Neural cell (in vitro differentiated cells): ENCODE measurements around the gene OR2M2. TPM values are rescaled to one million over a fixed set of nuclear protein-coding genes. Genes with fewer than 3 reads are reported as not detected.

Experiments
- H2AFZ ChIP-seq: fragments of 200-600, 300-800 bp; sonication (generic), shearing (Covaris generic); 2 replicates; pipeline ENCODE4 v1.6.0; 2014; ENCODE audit warnings: low read depth, mild to moderate bottlenecking, antibody characterized with exemption, low read length, moderate library complexity
- H3F3A ChIP-seq: fragments of 200-600 bp; shearing (Covaris generic); 2 replicates; pipeline ENCODE4 v1.6.1; 2016; ENCODE audit warnings: mild to moderate bottlenecking, moderate library complexity, mixed read lengths, antibody characterized with exemption, low read length; ENCODE audit not compliant: insufficient read depth, poor library complexity, severe bottlenecking
- H3K27ac ChIP-seq: fragments of 200-600, 300-800 bp; sonication (generic), shearing (Covaris generic); 2 replicates; pipeline ENCODE4 v1.5.1; 2014; ENCODE audit warnings: mild to moderate bottlenecking, low read length, moderate library complexity
- H3K27me3 ChIP-seq: fragments of 300-800, 200-600 bp; sonication (generic), shearing (Covaris generic); 2 replicates; pipeline ENCODE4 v1.6.0; 2014; ENCODE audit warnings: mild to moderate bottlenecking, low read depth, low read length, moderate library complexity; ENCODE audit not compliant: insufficient read depth
- H3K36me3 ChIP-seq: fragments of 300-800, 200-600 bp; sonication (generic), shearing (Covaris generic); 2 replicates; pipeline ENCODE4 v1.5.1; 2014; ENCODE audit warnings: mild to moderate bottlenecking, antibody characterized with exemption, low read length, moderate library complexity; ENCODE audit not compliant: insufficient read depth
- H3K4me2 ChIP-seq: fragments of 300-800, 200-600 bp; sonication (generic), shearing (Covaris generic); 2 replicates; pipeline ENCODE4 v1.6.0; 2014; ENCODE audit warnings: mild to moderate bottlenecking, low read length
- H3K4me3 ChIP-seq: fragments of 300-800, 200-600 bp; sonication (generic), shearing (Covaris generic); 2 replicates; pipeline ENCODE4 v1.5.1; 2014; ENCODE audit warnings: mild to moderate bottlenecking, low read length, moderate library complexity
- H3K79me2 ChIP-seq: fragments of 200-600 bp; shearing (Covaris generic); replicated peaks from 2 replicates; pipeline ENCODE4 v1.6.0; 2014; ENCODE audit warnings: mild to moderate bottlenecking, low read length, moderate library complexity; ENCODE audit not compliant: insufficient read depth
- H3K9ac ChIP-seq: fragments of 300-800, 200-600 bp; sonication (generic), shearing (Covaris generic); 2 replicates; pipeline ENCODE4 v1.6.1; 2016; ENCODE audit warnings: mild to moderate bottlenecking, low read length, mixed read lengths
- H3K9me2 ChIP-seq: fragments of 200-600 bp; shearing (Covaris generic); 2 replicates; pipeline ENCODE4 v1.6.1; 2016; ENCODE audit warnings: mild to moderate bottlenecking, low read length, mixed read lengths; ENCODE audit not compliant: insufficient read depth
- H3K9me3 ChIP-seq: fragments of 200-600, 300-800 bp; sonication (generic), shearing (Covaris generic); 2 replicates; pipeline ENCODE4 v1.6.1; 2016; ENCODE audit warnings: mild to moderate bottlenecking, mixed run types, low read length, moderate library complexity, mixed read lengths
- H4K20me1 ChIP-seq: fragments of 200-600 bp; shearing (Covaris generic); 2 replicates; pipeline ENCODE4 v1.6.1; 2016; ENCODE audit warnings: mild to moderate bottlenecking, mixed run types; ENCODE audit not compliant: insufficient read depth
- EP300 ChIP-seq: fragments of 450-650 bp; conservative IDR thresholded peaks from 2 replicates; pipeline ENCODE4 v1.6.1; 2014; ENCODE audit warnings: antibody characterized with exemption, mild to moderate bottlenecking, moderate library complexity; ENCODE audit not compliant: poor library complexity, severe bottlenecking
- EZH2 ChIP-seq: fragments of 200-600, 300-800 bp; shearing (Covaris generic), sonication (generic); IDR thresholded peaks from 2 replicates; pipeline ENCODE4 v1.6.1; 2014; ENCODE audit warnings: antibody characterized with exemption, low read length, borderline replicate concordance, mild to moderate bottlenecking; ENCODE audit not compliant: insufficient read depth, poor library complexity, severe bottlenecking
- MXI1 ChIP-seq: fragments of 450-650 bp; conservative IDR thresholded peaks from 2 replicates; pipeline ENCODE4 v1.6.1; 2014; ENCODE audit warnings: antibody characterized with exemption, mild to moderate bottlenecking; ENCODE audit not compliant: poor library complexity, severe bottlenecking
- POLR2AphosphoS5 ChIP-seq: IDR thresholded peaks from 2 replicates; pipeline ENCODE4 v1.6.1; 2012
- RAD21 ChIP-seq: fragments of 450-650 bp; conservative IDR thresholded peaks from 2 replicates; pipeline ENCODE4 v1.6.1; 2014; ENCODE audit warnings: antibody characterized with exemption, mild to moderate bottlenecking, moderate library complexity
- SMC3 ChIP-seq: fragments of 450-650 bp; conservative IDR thresholded peaks from 2 replicates; pipeline ENCODE4 v1.6.1; 2014; ENCODE audit warnings: antibody characterized with exemption, mild to moderate bottlenecking, moderate library complexity; ENCODE audit not compliant: poor library complexity
- TAF1 ChIP-seq: IDR thresholded peaks from 2 replicates; pipeline ENCODE4 v1.6.1; 2012; ENCODE audit warnings: low read depth
- polyA plus RNA-seq: library from polyadenylated mRNA; depleted of rRNA; stranded (reverse); fragments of >200 nt; gene quantifications from 2 replicates; pipeline ENCODE4 v1.2.3, GENCODE V29; 2014
- TF ChIP-seq, protein P1 (sequence below): IDR thresholded peaks from 2 replicates; pipeline ENCODE4 v1.6.1; 2012; ENCODE audit warnings: borderline replicate concordance
- TF ChIP-seq, protein P2 (sequence below): fragments of 450-650 bp; IDR thresholded peaks from 2 replicates; pipeline ENCODE4 v1.5.1; 2014; ENCODE audit warnings: antibody characterized with exemption, mild to moderate bottlenecking, moderate library complexity; ENCODE audit not compliant: poor library complexity, severe bottlenecking

The OR2M2 gene
- polyA plus RNA-seq, 1 donor from 2014 or later: not detected

GRCh38 chr1:248189026-248189425 is 14.4 kb downstream of the OR2M2 start:
- Histone ChIP-seq H3K9me3 (peaks cover 4% of the 10 kb centered on the region), H4K20me1 (no peaks in the 10 kb centered on the region), H3K36me3 (no peaks in the 10 kb centered on the region), H3K9ac (no peak overlapping the region), H3K79me2 (no peaks in the 10 kb centered on the region), H3K4me2 (no peak overlapping the region), H3K27ac (no peak overlapping the region), H2AFZ (no peak overlapping the region), H3K27me3 (no peaks in the 10 kb centered on the region), H3F3A (no peaks in the 10 kb centered on the region), H3K9me2 (no peaks in the 10 kb centered on the region), H3K4me3 (no peak overlapping the region)
- TF ChIP-seq EZH2: no peak
- no peak for TF ChIP-seq EP300
- no peak for TF ChIP-seq MXI1
- no peak for TF ChIP-seq RAD21
- TF ChIP-seq POLR2AphosphoS5: no peak
- TF ChIP-seq SMC3: no peak
- TF ChIP-seq, protein P1, sequence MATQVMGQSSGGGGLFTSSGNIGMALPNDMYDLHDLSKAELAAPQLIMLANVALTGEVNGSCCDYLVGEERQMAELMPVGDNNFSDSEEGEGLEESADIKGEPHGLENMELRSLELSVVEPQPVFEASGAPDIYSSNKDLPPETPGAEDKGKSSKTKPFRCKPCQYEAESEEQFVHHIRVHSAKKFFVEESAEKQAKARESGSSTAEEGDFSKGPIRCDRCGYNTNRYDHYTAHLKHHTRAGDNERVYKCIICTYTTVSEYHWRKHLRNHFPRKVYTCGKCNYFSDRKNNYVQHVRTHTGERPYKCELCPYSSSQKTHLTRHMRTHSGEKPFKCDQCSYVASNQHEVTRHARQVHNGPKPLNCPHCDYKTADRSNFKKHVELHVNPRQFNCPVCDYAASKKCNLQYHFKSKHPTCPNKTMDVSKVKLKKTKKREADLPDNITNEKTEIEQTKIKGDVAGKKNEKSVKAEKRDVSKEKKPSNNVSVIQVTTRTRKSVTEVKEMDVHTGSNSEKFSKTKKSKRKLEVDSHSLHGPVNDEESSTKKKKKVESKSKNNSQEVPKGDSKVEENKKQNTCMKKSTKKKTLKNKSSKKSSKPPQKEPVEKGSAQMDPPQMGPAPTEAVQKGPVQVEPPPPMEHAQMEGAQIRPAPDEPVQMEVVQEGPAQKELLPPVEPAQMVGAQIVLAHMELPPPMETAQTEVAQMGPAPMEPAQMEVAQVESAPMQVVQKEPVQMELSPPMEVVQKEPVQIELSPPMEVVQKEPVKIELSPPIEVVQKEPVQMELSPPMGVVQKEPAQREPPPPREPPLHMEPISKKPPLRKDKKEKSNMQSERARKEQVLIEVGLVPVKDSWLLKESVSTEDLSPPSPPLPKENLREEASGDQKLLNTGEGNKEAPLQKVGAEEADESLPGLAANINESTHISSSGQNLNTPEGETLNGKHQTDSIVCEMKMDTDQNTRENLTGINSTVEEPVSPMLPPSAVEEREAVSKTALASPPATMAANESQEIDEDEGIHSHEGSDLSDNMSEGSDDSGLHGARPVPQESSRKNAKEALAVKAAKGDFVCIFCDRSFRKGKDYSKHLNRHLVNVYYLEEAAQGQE: no peak

GRCh38 chr1:248194117-248194516 is 19.5 kb downstream of the OR2M2 start:
- no peak overlapping the region for H3K27ac ChIP-seq
- H3K4me2 ChIP-seq: no peak overlapping the region
- no peaks in the 10 kb centered on the region for H3K79me2 ChIP-seq
- H3K9me2 ChIP-seq: no peaks in the 10 kb centered on the region
- H3K9me3 ChIP-seq: peaks cover 4% of the 10 kb centered on the region
- no peak overlapping the region for H3K4me3 ChIP-seq
- H2AFZ ChIP-seq: no peak overlapping the region
- no peaks in the 10 kb centered on the region for H3K36me3 ChIP-seq
- H3F3A ChIP-seq: no peaks in the 10 kb centered on the region
- no peaks in the 10 kb centered on the region for H3K27me3 ChIP-seq
- no peaks in the 10 kb centered on the region for H4K20me1 ChIP-seq
- no peak overlapping the region for H3K9ac ChIP-seq
- TF ChIP-seq SMC3 (no peak), EP300 (no peak), POLR2AphosphoS5 (no peak), MXI1 (no peak), RAD21 (no peak), TAF1 (no peak), EZH2 (no peak)
- TF ChIP-seq, protein P2, sequence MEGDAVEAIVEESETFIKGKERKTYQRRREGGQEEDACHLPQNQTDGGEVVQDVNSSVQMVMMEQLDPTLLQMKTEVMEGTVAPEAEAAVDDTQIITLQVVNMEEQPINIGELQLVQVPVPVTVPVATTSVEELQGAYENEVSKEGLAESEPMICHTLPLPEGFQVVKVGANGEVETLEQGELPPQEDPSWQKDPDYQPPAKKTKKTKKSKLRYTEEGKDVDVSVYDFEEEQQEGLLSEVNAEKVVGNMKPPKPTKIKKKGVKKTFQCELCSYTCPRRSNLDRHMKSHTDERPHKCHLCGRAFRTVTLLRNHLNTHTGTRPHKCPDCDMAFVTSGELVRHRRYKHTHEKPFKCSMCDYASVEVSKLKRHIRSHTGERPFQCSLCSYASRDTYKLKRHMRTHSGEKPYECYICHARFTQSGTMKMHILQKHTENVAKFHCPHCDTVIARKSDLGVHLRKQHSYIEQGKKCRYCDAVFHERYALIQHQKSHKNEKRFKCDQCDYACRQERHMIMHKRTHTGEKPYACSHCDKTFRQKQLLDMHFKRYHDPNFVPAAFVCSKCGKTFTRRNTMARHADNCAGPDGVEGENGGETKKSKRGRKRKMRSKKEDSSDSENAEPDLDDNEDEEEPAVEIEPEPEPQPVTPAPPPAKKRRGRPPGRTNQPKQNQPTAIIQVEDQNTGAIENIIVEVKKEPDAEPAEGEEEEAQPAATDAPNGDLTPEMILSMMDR: no peak
- TF ChIP-seq, protein P1: no peak
